Esophagus muscularis mucosa (tissue), 4 donors: ENCODE results near the gene GET3.

Experiments
- CTCF ChIP-seq, 3 experiments: fragments of 200-600 bp in 2 of 3; fragments of 450-650 bp in 1 of 3; sonication (generic) in 2 of 3; IDR thresholded peaks; one replicate each; pipeline ENCODE4 v1.5.1; 2017 to 2019; ENCODE audit warnings: antibody characterized with exemption in 3 of 3, mild to moderate bottlenecking in 2 of 3, moderate library complexity in 1 of 3
- EP300 ChIP-seq: sonication (generic); formaldehyde crosslinking; IDR thresholded peaks from one replicate; pipeline ENCODE4 v1.6.1; 2017; ENCODE audit warnings: antibody characterized with exemption
- POLR2A ChIP-seq: fragments of 450-650 bp; IDR thresholded peaks from one replicate; pipeline ENCODE4 v1.6.1; 2017; ENCODE audit warnings: antibody characterized with exemption, moderate library complexity, mild to moderate bottlenecking, low read depth
- POLR2AphosphoS5 ChIP-seq, 2 donors: sonication (generic); formaldehyde crosslinking; IDR thresholded peaks; one replicate each; pipeline ENCODE4 v1.6.1; 2017; ENCODE audit warnings: antibody characterized with exemption in 2 of 2

GRCh38 chr19:12794196-12794941 is 57.1 kb downstream of the GET3 start:
- TF ChIP-seq CTCF (IDR thresholded peaks at IDR 0.05), result peak in 1 of 3 experiments; percentile 21
- no peak for TF ChIP-seq POLR2A
- no peak for TF ChIP-seq POLR2AphosphoS5 (IDR thresholded peaks at IDR 0.05)
- no peak for TF ChIP-seq EP300
